ENCODE measurements around the gene LZTR1.

GRCh38 chr22:20970939-20971657 lies 11.0 kb upstream of the LZTR1 start:
- TF ChIP-seq CTCF (IDR thresholded peaks at IDR 0.05; ENCODE audit: borderline replicate concordance, extremely low read depth, low read length, poor library complexity, severe bottlenecking) (no peak), EZH2 (IDR thresholded peaks at IDR 0.05; ENCODE audit: borderline replicate concordance, low read depth, low read length, severe bottlenecking) (no peak)

Measured in DND-41 (cell line).